ENCODE results near the gene HABP4.

DNA sequence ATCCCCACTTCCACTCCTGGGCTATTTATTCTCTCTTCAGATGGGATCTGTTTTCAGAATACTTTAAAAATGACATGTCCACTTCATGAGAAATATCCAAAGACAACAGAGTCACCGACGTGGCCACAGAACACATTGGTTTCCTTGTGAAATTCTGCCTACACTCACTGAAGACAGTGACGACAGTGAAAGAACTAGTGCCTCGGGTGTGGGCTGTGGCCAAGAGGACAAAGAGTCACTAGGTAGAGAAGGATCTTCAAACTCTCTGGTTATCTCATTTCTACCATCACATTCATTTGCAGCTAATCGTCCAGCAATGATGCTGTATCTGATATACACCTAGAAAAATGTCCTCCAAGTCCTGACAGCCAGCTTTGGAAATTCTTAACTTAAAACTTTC, 59.1 kb downstream of the HABP4 start:
- TF ChIP-seq, protein P1, sequence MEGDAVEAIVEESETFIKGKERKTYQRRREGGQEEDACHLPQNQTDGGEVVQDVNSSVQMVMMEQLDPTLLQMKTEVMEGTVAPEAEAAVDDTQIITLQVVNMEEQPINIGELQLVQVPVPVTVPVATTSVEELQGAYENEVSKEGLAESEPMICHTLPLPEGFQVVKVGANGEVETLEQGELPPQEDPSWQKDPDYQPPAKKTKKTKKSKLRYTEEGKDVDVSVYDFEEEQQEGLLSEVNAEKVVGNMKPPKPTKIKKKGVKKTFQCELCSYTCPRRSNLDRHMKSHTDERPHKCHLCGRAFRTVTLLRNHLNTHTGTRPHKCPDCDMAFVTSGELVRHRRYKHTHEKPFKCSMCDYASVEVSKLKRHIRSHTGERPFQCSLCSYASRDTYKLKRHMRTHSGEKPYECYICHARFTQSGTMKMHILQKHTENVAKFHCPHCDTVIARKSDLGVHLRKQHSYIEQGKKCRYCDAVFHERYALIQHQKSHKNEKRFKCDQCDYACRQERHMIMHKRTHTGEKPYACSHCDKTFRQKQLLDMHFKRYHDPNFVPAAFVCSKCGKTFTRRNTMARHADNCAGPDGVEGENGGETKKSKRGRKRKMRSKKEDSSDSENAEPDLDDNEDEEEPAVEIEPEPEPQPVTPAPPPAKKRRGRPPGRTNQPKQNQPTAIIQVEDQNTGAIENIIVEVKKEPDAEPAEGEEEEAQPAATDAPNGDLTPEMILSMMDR (IDR thresholded peaks at IDR 0.05): no peak
- TF ChIP-seq POLR2AphosphoS5 (IDR thresholded peaks at IDR 0.05; ENCODE audit: insufficient read depth in 1 of 2, low read depth in 1 of 2) (no peak), POLR2A (IDR thresholded peaks at IDR 0.05) (no peak)
